OCI-LY3 (cell line): ENCODE measurements around the gene FBXL4.

ENCODE experiments used
- H2AFZ ChIP-seq: fragments of 200-600, 300-600 bp; shearing (Covaris generic); 2 replicates; pipeline ENCODE4 v1.6.0; 2014; ENCODE audit warnings: antibody characterized with exemption, low read depth, low read length
- H3K27ac ChIP-seq: fragments of 200-600, 300-600 bp; sonication (generic); 2 replicates; pipeline ENCODE4 v1.5.1; 2014; ENCODE audit warnings: mild to moderate bottlenecking, low read length, moderate library complexity, mixed read lengths
- H3K27me3 ChIP-seq: fragments of 200-600, 300-600 bp; sonication (generic); 2 replicates; pipeline ENCODE4 v1.6.1; 2014; ENCODE audit warnings: low read depth, low read length, mixed read lengths
- H3K36me3 ChIP-seq: fragments of 200-600, 300-600 bp; sonication (generic); replicated peaks from 2 replicates; pipeline ENCODE3; 2014; ENCODE audit warnings: low read depth, low read length, mixed read lengths
- H3K4me1 ChIP-seq: fragments of 300-600, 200-600 bp; sonication (generic); 2 replicates; pipeline ENCODE4 v1.6.1; 2014; ENCODE audit warnings: low read length, mixed read lengths
- H3K4me2 ChIP-seq: fragments of 200-600, 300-600 bp; sonication (generic); 2 replicates; pipeline ENCODE4 v1.6.1; 2014; ENCODE audit warnings: low read length, mixed read lengths
- H3K4me3 ChIP-seq: fragments of 300-600, 200-600 bp; sonication (generic); 2 replicates; pipeline ENCODE4 v1.5.1; 2014; ENCODE audit warnings: antibody characterized with exemption, mild to moderate bottlenecking, low read length, moderate library complexity
- H3K79me2 ChIP-seq: fragments of 300-600, 200-600 bp; shearing (Covaris generic); 2 replicates; pipeline ENCODE4 v1.6.1; 2014; ENCODE audit warnings: mild to moderate bottlenecking, low read length, mixed read lengths
- H3K9ac ChIP-seq: fragments of 300-600, 200-600 bp; shearing (Covaris generic); 2 replicates; pipeline ENCODE4 v1.6.0; 2014; ENCODE audit warnings: mild to moderate bottlenecking, low read length, moderate library complexity
- H3K9me3 ChIP-seq: fragments of 200-600, 300-600 bp; shearing (Covaris generic); 2 replicates; pipeline ENCODE4 v1.6.1; 2014; ENCODE audit warnings: low read length, mixed read lengths; ENCODE audit not compliant: insufficient read depth
- H4K20me1 ChIP-seq: fragments of 200-600, 300-600 bp; sonication (generic); 2 replicates; pipeline ENCODE4 v1.6.1; 2016; ENCODE audit warnings: low read length, mixed read lengths; ENCODE audit not compliant: insufficient read depth
- CTCF ChIP-seq: fragments of 200-600, 300-600 bp; sonication (generic); IDR thresholded peaks from 2 replicates; pipeline ENCODE4 v1.5.1; 2014; ENCODE audit warnings: antibody characterized with exemption, low read length, low read depth
- EZH2phosphoT487 ChIP-seq: fragments of 200-600 bp; shearing (Covaris generic); IDR thresholded peaks from 2 replicates; pipeline ENCODE4 v1.6.1; 2018; ENCODE audit warnings: antibody characterized with exemption, mixed run types, low read depth

The FBXL4 gene

GRCh38 chr6:98946879-98947410 lies 801 bp downstream of the FBXL4 start:
- Histone ChIP-seq H3K9me3 (no peaks in the 10 kb centered on the region), H3K4me3 (peak overlapping the region; percentile 96), H3K27ac (peak overlapping the region; percentile 53; the same call in 1 of the 2 replicates), H3K27me3 (no peaks in the 10 kb centered on the region), H3K79me2 (peaks cover 49% of the 10 kb centered on the region), H4K20me1 (no peaks in the 10 kb centered on the region), H3K9ac (peak overlapping the region; percentile 79), H3K36me3 (peaks cover 9% of the 10 kb centered on the region), H3K4me2 (peak overlapping the region; percentile 83), H3K4me1 (peaks cover 14% of the 10 kb centered on the region), H2AFZ (peak overlapping the region; percentile 66; the same call in 1 of the 2 replicates)
- TF ChIP-seq CTCF (no peak), EZH2phosphoT487 (no peak)

- Histone ChIP-seq H3K9ac (peak overlapping the region; percentile 79), H3K79me2 (peaks cover 53% of the 10 kb centered on the region), H3K36me3 (peaks cover 9% of the 10 kb centered on the region), H4K20me1 (no peaks in the 10 kb centered on the region), H3K4me1 (peaks cover 14% of the 10 kb centered on the region), H3K27me3 (no peaks in the 10 kb centered on the region), H2AFZ (no peak overlapping the region), H3K9me3 (no peaks in the 10 kb centered on the region), H3K27ac (no peak overlapping the region), H3K4me2 (peak overlapping the region; percentile 83), H3K4me3 (peak overlapping the region; percentile 96)
- no peak for TF ChIP-seq EZH2phosphoT487
- no peak for TF ChIP-seq CTCF
These were observed 1.4 kb downstream of the FBXL4 start for GRCh38 chr6:98946266-98946878.

GRCh38 chr6:98945311-98946115 lies 2.2 kb downstream of the FBXL4 start:
- H3K27ac ChIP-seq, result no peak overlapping the region

More at GRCh38 chr6:98945311-98946115, 2.2 kb downstream of the FBXL4 start:
- H2AFZ ChIP-seq, result no peak overlapping the region
- peaks cover 11% of the 10 kb centered on the region for H3K36me3 ChIP-seq
- H3K79me2 ChIP-seq, result peaks cover 61% of the 10 kb centered on the region
- H3K27me3 ChIP-seq, result no peaks in the 10 kb centered on the region
- peaks cover 14% of the 10 kb centered on the region for H3K4me1 ChIP-seq
- H4K20me1 ChIP-seq, result no peaks in the 10 kb centered on the region
- TF ChIP-seq CTCF (no peak), EZH2phosphoT487 (no peak)
- 0 out of 2 replicates have a peak, but pooled peaks cover 1% of the 10 kb centered on the region for H3K9me3 ChIP-seq
- H3K4me3 ChIP-seq, result 0 out of 2 replicates have a peak overlapping the region, but pooled peaks have one; percentile 96
- no peak overlapping the region for H3K9ac ChIP-seq
- H3K4me2 ChIP-seq, result peak overlapping the region; percentile 83
